Prostate gland (tissue), 2 donors: Measurements from ENCODE around the gene GLCE. TPM values are rescaled to one million over a fixed set of nuclear protein-coding genes. Genes with fewer than 3 reads are reported as not detected.
"Not testable (repeated sequence)": the region's sequence is repeated elsewhere in the genome, so short reads cannot be mapped to it uniquely, and the experiment has no call there.

Experiments
- DNase-seq: peaks from one replicate; pipeline ENCODE4 v3.0.0-alpha.2; 2019; ENCODE audit warnings: low spot score
- H3K27ac ChIP-seq, 2 donors: fragments of 200-600 bp; sonication (generic); 2 replicates each; pipeline ENCODE4 v1.5.1; 2017 to 2019
- H3K27me3 ChIP-seq: fragments of 200-600 bp; sonication (generic); replicated peaks from 2 replicates; pipeline ENCODE4 v1.5.1; 2019; ENCODE audit not compliant: insufficient read depth
- H3K36me3 ChIP-seq, 2 donors: fragments of 200-600 bp; sonication (generic); 1 replicate in 1 of 2; 2 replicates in 1 of 2; pipeline versions ENCODE4 v1.5.1 to v1.8.1; 2017 to 2019
- H3K4me1 ChIP-seq: fragments of 200-600 bp; sonication (generic); replicated peaks from 2 replicates; pipeline ENCODE4 v1.5.1; 2019
- H3K4me3 ChIP-seq, 2 donors: fragments of 200-600 bp; sonication (generic); 2 replicates each; pipeline ENCODE4 v1.5.1; 2017 to 2019
- H3K9me3 ChIP-seq: fragments of 200-600 bp; sonication (generic); 2 replicates; pipeline ENCODE4 v1.5.1; 2017
- CTCF ChIP-seq, 4 experiments: fragments of 200-600 bp in 2 of 4; fragments of 450-650 bp in 2 of 4; sonication (generic) in 2 of 4; IDR thresholded peaks; 1 replicate in 3 of 4; 2 replicates in 1 of 4; pipeline ENCODE4 v1.5.1; 2016 to 2019; ENCODE audit warnings: antibody characterized with exemption in 4 of 4, mild to moderate bottlenecking in 2 of 4, moderate library complexity in 2 of 4
- POLR2A ChIP-seq: fragments of 450-650 bp; IDR thresholded peaks from one replicate; pipeline ENCODE4 v1.6.1; 2016; ENCODE audit warnings: antibody characterized with exemption, mild to moderate bottlenecking
- POLR2AphosphoS5 ChIP-seq: sonication (generic); formaldehyde crosslinking; IDR thresholded peaks from one replicate; pipeline ENCODE4 v1.6.1; 2017; ENCODE audit warnings: antibody characterized with exemption
- WGBS: methylation state at CpG from one replicate; pipeline ENCODE4 v1.1.5; 2018; 5-methylcytosine and 5-hydroxymethylcytosine counted together
- intact Hi-C: fragments of 100-400 bp; cut with DNase I; formaldehyde crosslinking; loops from one replicate; pipeline ENCODE4 v1.14.2; 2022
- total RNA-seq, 2 donors: library from RNA; depleted of rRNA; stranded (reverse); fragments of >200 nt; gene quantifications; one replicate each; pipeline ENCODE4 v1.1.0, GENCODE V29; 2016

GLCE gene
- total RNA-seq, 2 donors from 2014 or later, result 17.4 TPM

GRCh38 chr15:69299943-69300588, 139.6 kb downstream of the GLCE start:
- Histone ChIP-seq H3K27ac (no peak overlapping the region), H3K27me3 (peaks cover 3% of the 10 kb centered on the region), H3K9me3 (no peaks in the 10 kb centered on the region), H3K36me3 (no peaks in the 10 kb centered on the region), H3K4me1 (peaks cover 4% of the 10 kb centered on the region), H3K4me3 (no peak overlapping the region)
- intact Hi-C loops, result no loop called here
- no peak for TF ChIP-seq CTCF (IDR thresholded peaks at IDR 0.05)
- DNase-seq, result no peak
- WGBS, result 68% methylated on average over 9 of the region's 9 CpGs

GRCh38 chr15:69301101-69301500, 140.7 kb downstream of the GLCE start:
- H3K9me3 ChIP-seq, DNase-seq, H3K27ac ChIP-seq, H3K27me3 ChIP-seq, intact Hi-C loops, H3K4me1 ChIP-seq, H3K36me3 ChIP-seq, H3K4me3 ChIP-seq: not testable (repeated sequence)
- 91% methylated on average over 8 of the region's 8 CpGs for WGBS

GRCh38 chr15:69302087-69302486, 141.7 kb downstream of the GLCE start:
- H3K36me3 ChIP-seq, intact Hi-C loops, H3K9me3 ChIP-seq, DNase-seq, H3K27ac ChIP-seq, H3K27me3 ChIP-seq, H3K4me1 ChIP-seq, H3K4me3 ChIP-seq: not testable (repeated sequence)
- 97% methylated on average over 6 of the region's 6 CpGs for WGBS

- no peak for DNase-seq
- peaks cover 3% of the 10 kb centered on the region for H3K27me3 ChIP-seq
- 65% methylated on average over 3 of the region's 3 CpGs for WGBS
- intact Hi-C loops, result no loop called here
- no peaks in the 10 kb centered on the region for H3K36me3 ChIP-seq
- peaks cover 4% of the 10 kb centered on the region for H3K4me1 ChIP-seq
- no peak overlapping the region for H3K27ac ChIP-seq
- H3K4me3 ChIP-seq, result no peak overlapping the region
- no peaks in the 10 kb centered on the region for H3K9me3 ChIP-seq
- TF ChIP-seq POLR2A (no peak), POLR2AphosphoS5 (no peak), CTCF (IDR thresholded peaks at IDR 0.05) (no peak)
Measured at GRCh38 chr15:69302929-69303328, 142.5 kb downstream of the GLCE start.

- H3K27ac ChIP-seq, result no peak overlapping the region
- H3K27me3 ChIP-seq, result peaks cover 3% of the 10 kb centered on the region
- H3K4me1 ChIP-seq, result peaks cover 3% of the 10 kb centered on the region
- intact Hi-C loops, result no loop called here
- TF ChIP-seq POLR2A (no peak), CTCF (IDR thresholded peaks at IDR 0.05) (no peak), POLR2AphosphoS5 (no peak)
- no peaks in the 10 kb centered on the region for H3K9me3 ChIP-seq
- 79% methylated on average over 6 of the region's 6 CpGs for WGBS
- H3K4me3 ChIP-seq, result no peak overlapping the region
- DNase-seq, result no peak
- no peaks in the 10 kb centered on the region for H3K36me3 ChIP-seq
Measured at GRCh38 chr15:69303337-69304181, 143.1 kb downstream of the GLCE start.

- Histone ChIP-seq H3K27ac (no peak overlapping the region), H3K9me3 (no peaks in the 10 kb centered on the region), H3K36me3 (no peaks in the 10 kb centered on the region), H3K4me3 (no peak overlapping the region), H3K4me1 (no peaks in the 10 kb centered on the region), H3K27me3 (peaks cover 3% of the 10 kb centered on the region)
- TF ChIP-seq POLR2A (no peak), POLR2AphosphoS5 (no peak), CTCF (IDR thresholded peaks at IDR 0.05) (no peak)
- 47% methylated on average over 5 of the region's 5 CpGs for WGBS
- DNase-seq, result no peak
- intact Hi-C loops, result no loop called here
Measured at GRCh38 chr15:69304182-69304545, 143.7 kb downstream of the GLCE start.
